Thyroid gland (tissue), 4 donors: ENCODE data around the gene ALKBH7. TPM values are rescaled to one million over a fixed set of nuclear protein-coding genes. Genes with fewer than 3 reads are reported as not detected.

Experiments
- DNase-seq, 2 donors: peaks; one replicate each; pipeline ENCODE4 v3.0.0-alpha.2; 2019
- H3K27ac ChIP-seq, 3 donors: fragments of 200-600 bp; sonication (generic); 1 replicate in 2 of 3; 2 replicates in 1 of 3; pipeline ENCODE4 v1.5.1; 2016 to 2019; ENCODE audit warnings: mild to moderate bottlenecking in 1 of 3, moderate library complexity in 1 of 3
- H3K27me3 ChIP-seq: fragments of 200-600 bp; sonication (generic); one replicate; pipeline ENCODE4 v1.5.1; 2019
- H3K36me3 ChIP-seq, 2 donors: fragments of 200-600 bp; sonication (generic); one replicate each; pipeline ENCODE4 v1.5.1; 2016 to 2019
- H3K4me1 ChIP-seq, 2 donors: fragments of 200-600 bp; sonication (generic); one replicate each; pipeline ENCODE4 v1.5.1; 2017 to 2019
- H3K4me3 ChIP-seq, 3 donors: fragments of 200-600 bp; sonication (generic); replicated peaks in 1 of 3; 1 replicate in 2 of 3; 2 replicates in 1 of 3; pipeline ENCODE4 v1.5.1; 2016; ENCODE audit warnings: mild to moderate bottlenecking in 1 of 3
- H3K9me3 ChIP-seq: fragments of 200-600 bp; sonication (generic); one replicate; pipeline ENCODE4 v1.5.1; 2017
- POLR2A ChIP-seq, 2 donors: fragments of 450-650 bp; IDR thresholded peaks; one replicate each; pipeline ENCODE4 v1.6.1; 2017; ENCODE audit warnings: antibody characterized with exemption in 2 of 2, mild to moderate bottlenecking in 2 of 2, moderate library complexity in 1 of 2
- WGBS, 2 donors: methylation state at CpG; one replicate each; pipeline ENCODE4 v1.1.5; 2017; 5-methylcytosine and 5-hydroxymethylcytosine counted together
- intact Hi-C: fragments of 100-400 bp; cut with DNase I; formaldehyde crosslinking; loops from one replicate; pipeline ENCODE4 v1.15.1; 2023
- total RNA-seq, 4 donors: library from RNA; depleted of rRNA; stranded (reverse); fragments of >200 nt; gene quantifications; one replicate each; pipeline ENCODE4 v1.2.3, GENCODE V29; 2016
- TF ChIP-seq, protein P1 (sequence below), 6 experiments: fragments of 200-600 bp in 3 of 6; fragments of 450-650 bp in 3 of 6; sonication (generic) in 3 of 6; IDR thresholded peaks; one replicate each; pipeline ENCODE4 v1.5.1; 2016 to 2019; ENCODE audit warnings: antibody characterized with exemption in 6 of 6, mild to moderate bottlenecking in 2 of 6, inconsistent platforms in 1 of 6, moderate library complexity in 1 of 6

The ALKBH7 gene
- total RNA-seq, 4 donors from 2014 or later: 71.8 to 146 (median 91.4) TPM

- DNase-seq: no peak
- TF ChIP-seq, protein P1, sequence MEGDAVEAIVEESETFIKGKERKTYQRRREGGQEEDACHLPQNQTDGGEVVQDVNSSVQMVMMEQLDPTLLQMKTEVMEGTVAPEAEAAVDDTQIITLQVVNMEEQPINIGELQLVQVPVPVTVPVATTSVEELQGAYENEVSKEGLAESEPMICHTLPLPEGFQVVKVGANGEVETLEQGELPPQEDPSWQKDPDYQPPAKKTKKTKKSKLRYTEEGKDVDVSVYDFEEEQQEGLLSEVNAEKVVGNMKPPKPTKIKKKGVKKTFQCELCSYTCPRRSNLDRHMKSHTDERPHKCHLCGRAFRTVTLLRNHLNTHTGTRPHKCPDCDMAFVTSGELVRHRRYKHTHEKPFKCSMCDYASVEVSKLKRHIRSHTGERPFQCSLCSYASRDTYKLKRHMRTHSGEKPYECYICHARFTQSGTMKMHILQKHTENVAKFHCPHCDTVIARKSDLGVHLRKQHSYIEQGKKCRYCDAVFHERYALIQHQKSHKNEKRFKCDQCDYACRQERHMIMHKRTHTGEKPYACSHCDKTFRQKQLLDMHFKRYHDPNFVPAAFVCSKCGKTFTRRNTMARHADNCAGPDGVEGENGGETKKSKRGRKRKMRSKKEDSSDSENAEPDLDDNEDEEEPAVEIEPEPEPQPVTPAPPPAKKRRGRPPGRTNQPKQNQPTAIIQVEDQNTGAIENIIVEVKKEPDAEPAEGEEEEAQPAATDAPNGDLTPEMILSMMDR (IDR thresholded peaks at IDR 0.05): no peak
- no peak for TF ChIP-seq POLR2A (IDR thresholded peaks at IDR 0.05)
- Histone ChIP-seq H3K4me3 (no peak overlapping the region), H3K36me3 (peaks cover 43 to 46% of the 10 kb centered on the region in 2 donors), H3K4me1 (peaks cover 18 to 22% of the 10 kb centered on the region in 2 donors), H3K9me3 (no peaks in the 10 kb centered on the region), H3K27me3 (no peaks in the 10 kb centered on the region), H3K27ac (peak overlapping the region; percentile 41 to 66 (median 52))
- 63 to 68% methylated on average over 9 of the region's 9 CpGs for WGBS, 2 donors
- intact Hi-C loops: loop anchor here (10.0 kb wide), 1 partner anchor 46 kb away; the partner anchor contains the start of gene KHSRP
Measured at GRCh38 chr19:6378486-6378885, 5.9 kb downstream of the ALKBH7 start.

DNA sequence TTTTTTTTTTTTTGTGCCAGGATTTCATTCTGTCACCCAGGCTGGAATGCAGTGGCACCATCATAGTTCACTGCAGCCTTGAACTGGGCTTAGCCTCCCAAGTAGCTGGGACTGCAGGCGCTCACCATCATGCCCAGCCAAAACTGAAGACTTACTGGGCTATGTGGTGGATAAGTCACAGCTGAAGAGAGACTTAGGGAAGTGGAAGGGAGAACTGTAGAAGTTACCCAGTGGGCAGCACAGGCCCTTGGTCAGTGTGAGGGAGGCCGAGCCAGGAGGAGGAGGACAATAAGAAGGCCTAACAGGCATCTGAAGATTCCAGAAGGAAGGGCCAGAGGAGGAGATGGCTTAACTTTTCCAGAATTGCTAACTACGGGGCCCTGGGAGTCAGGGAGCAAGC, 7.2 kb downstream of the ALKBH7 start:
- WGBS, 2 donors: 98 to 100% methylated on average over 3 of the region's 3 CpGs
- peaks cover 50 to 56% of the 10 kb centered on the region in 2 donors for H3K36me3 ChIP-seq
- H3K27ac ChIP-seq: no peak overlapping the region
- DNase-seq: no peak
- H3K27me3 ChIP-seq: no peaks in the 10 kb centered on the region
- H3K4me1 ChIP-seq: peaks cover 12 to 14% of the 10 kb centered on the region in 2 donors
- intact Hi-C loops: loop anchor here (10.0 kb wide), 1 partner anchor 45 kb away; the partner anchor contains the start of gene KHSRP
- no peaks in the 10 kb centered on the region for H3K9me3 ChIP-seq
- H3K4me3 ChIP-seq: no peak overlapping the region
- no peak for TF ChIP-seq POLR2A (IDR thresholded peaks at IDR 0.05)
- TF ChIP-seq, protein P1 (IDR thresholded peaks at IDR 0.05): no peak

DNA sequence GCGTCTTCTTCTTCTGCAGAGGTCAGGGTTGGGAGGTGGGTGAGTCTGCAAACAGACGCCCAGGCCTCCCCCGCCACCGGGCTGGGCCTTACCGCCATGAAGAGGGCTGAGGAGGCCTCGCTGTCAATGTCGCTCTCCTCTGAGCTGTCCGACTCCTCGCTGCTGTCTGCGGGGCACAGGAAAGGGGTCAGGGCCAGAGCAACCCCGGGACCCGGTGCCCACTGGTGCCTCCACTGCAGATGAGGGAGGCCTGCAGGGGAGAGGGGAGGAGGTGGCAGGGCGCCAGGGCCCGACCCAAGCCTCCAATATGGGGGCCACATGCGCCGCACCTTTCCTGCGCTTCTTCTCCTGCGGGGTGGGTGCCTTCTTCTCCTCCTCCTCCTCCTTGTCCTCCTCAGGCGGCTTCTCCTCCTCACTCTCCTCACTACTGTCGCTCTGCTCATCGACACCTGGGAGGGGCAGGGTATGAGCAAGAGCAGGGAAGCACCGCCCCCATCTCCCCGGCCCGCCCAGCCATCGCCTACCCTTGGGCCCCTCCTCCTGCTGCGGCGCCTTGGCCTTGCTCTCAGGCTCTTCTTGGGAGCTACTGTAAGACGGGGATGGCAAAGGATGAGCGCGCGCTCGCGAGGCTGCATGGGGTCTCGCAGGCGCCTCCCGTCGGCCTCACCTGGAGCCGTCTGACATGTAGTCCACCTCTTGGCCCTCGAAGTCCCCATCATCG, 8.6 kb downstream of the ALKBH7 start:
- peaks cover 54 to 60% of the 10 kb centered on the region in 2 donors for H3K36me3 ChIP-seq
- no peak overlapping the region for H3K4me3 ChIP-seq

GRCh38 chr19:6383188-6383587, 10.6 kb downstream of the ALKBH7 start:
- Histone ChIP-seq H3K27me3 (no peaks in the 10 kb centered on the region), H3K4me3 (no peak overlapping the region), H3K9me3 (no peaks in the 10 kb centered on the region), H3K27ac (no peak overlapping the region), H3K36me3 (peaks cover 71 to 78% of the 10 kb centered on the region in 2 donors), H3K4me1 (peaks cover 3 to 5% of the 10 kb centered on the region in 2 donors)
- WGBS, 2 donors: 97% methylated on average over 19 of the region's 19 CpGs
- intact Hi-C loops: no loop called here
- DNase-seq: no peak
- TF ChIP-seq, protein P1 (IDR thresholded peaks at IDR 0.05): no peak
- no peak for TF ChIP-seq POLR2A (IDR thresholded peaks at IDR 0.05)

More for the DNA sequence above, 8.6 kb downstream of the ALKBH7 start:
- no peaks in the 10 kb centered on the region for H3K27me3 ChIP-seq
- no peak for TF ChIP-seq POLR2A (IDR thresholded peaks at IDR 0.05)
- TF ChIP-seq, protein P1 (IDR thresholded peaks at IDR 0.05): no peak
- DNase-seq: no peak
- no peak overlapping the region for H3K27ac ChIP-seq
- H3K9me3 ChIP-seq: no peaks in the 10 kb centered on the region
- intact Hi-C loops: no loop called here
- 94 to 97% methylated on average over 33 to 40 of the region's 40 CpGs for WGBS, 2 donors
- peaks cover 12 to 14% of the 10 kb centered on the region in 2 donors for H3K4me1 ChIP-seq

- no peaks in the 10 kb centered on the region for H3K9me3 ChIP-seq
- no peaks in the 10 kb centered on the region for H3K4me1 ChIP-seq
- TF ChIP-seq POLR2A (IDR thresholded peaks at IDR 0.05): no peak
- TF ChIP-seq, protein P1 (IDR thresholded peaks at IDR 0.05): no peak
- DNase-seq: no peak
- H3K36me3 ChIP-seq: peaks cover 80 to 86% of the 10 kb centered on the region in 2 donors
- H3K4me3 ChIP-seq: no peak overlapping the region
- H3K27me3 ChIP-seq: no peaks in the 10 kb centered on the region
- H3K27ac ChIP-seq: no peak overlapping the region
- 96% methylated on average over 4 of the region's 4 CpGs for WGBS, 2 donors
- intact Hi-C loops: no loop called here
Measured at GRCh38 chr19:6384381-6384780, 11.8 kb downstream of the ALKBH7 start.
